HepG2 (cell line): ENCODE measurements around the gene EFCAB3. TPM values are rescaled to one million over a fixed set of nuclear protein-coding genes. Genes with fewer than 3 reads are reported as not detected.
"Not testable (repeated sequence)": the region's sequence is repeated elsewhere in the genome, so short reads cannot be mapped to it uniquely, and the experiment has no call there.

Experiments used
- CREM ChIP-seq, 2 experiments: sonication (generic) in 1 of 2; formaldehyde crosslinking in 1 of 2; IDR thresholded peaks; 2 replicates each; pipeline versions ENCODE4 v1.4.0 to v1.6.1; 2016 to 2020; ENCODE audit warnings: antibody characterized with exemption in 1 of 2, mild to moderate bottlenecking in 1 of 2, missing genetic modification reagents in 1 of 2
- LCORL ChIP-seq, 2 experiments: fragments of 450-650 bp in 1 of 2; sonication (generic) in 1 of 2; formaldehyde crosslinking in 1 of 2; IDR thresholded peaks; 2 replicates each; pipeline versions ENCODE4 v1.5.0 to v1.6.1; 2017 to 2020; ENCODE audit warnings: antibody characterized with exemption in 1 of 2, missing genetic modification reagents in 1 of 2
- PHF8 ChIP-seq: sonication (generic); formaldehyde crosslinking; IDR thresholded peaks from 2 replicates; pipeline ENCODE4 v1.5.0; 2020; ENCODE audit warnings: missing genetic modification reagents
- ZMAT3 ChIP-seq: sonication (generic); formaldehyde crosslinking; conservative IDR thresholded peaks from 2 replicates; pipeline ENCODE4 v1.7.0; 2021; ENCODE audit warnings: missing genetic modification reagents
- ZNF230 ChIP-seq: sonication (generic); formaldehyde crosslinking; IDR thresholded peaks from 2 replicates; pipeline ENCODE4 v1.4.0; 2020; ENCODE audit warnings: mild to moderate bottlenecking, missing genetic modification reagents
- ZNF687 ChIP-seq: sonication (generic); formaldehyde crosslinking; IDR thresholded peaks from 2 replicates; pipeline ENCODE4 v1.5.1; 2020; ENCODE audit warnings: mild to moderate bottlenecking, missing genetic modification reagents, moderate library complexity
- ZNF883 ChIP-seq: sonication (generic); formaldehyde crosslinking; IDR thresholded peaks from 2 replicates; pipeline ENCODE4 v1.5.1; 2020; ENCODE audit warnings: mild to moderate bottlenecking, missing genetic modification reagents; ENCODE audit errors: not compliant biosample characterization
- ZSCAN20 ChIP-seq: sonication (generic); formaldehyde crosslinking; IDR thresholded peaks from 2 replicates; pipeline ENCODE4 v1.4.0; 2020; ENCODE audit warnings: missing genetic modification reagents, mild to moderate bottlenecking, borderline replicate concordance
- ZZZ3 ChIP-seq: sonication (generic); formaldehyde crosslinking; IDR thresholded peaks from 2 replicates; pipeline ENCODE4 v1.4.0; 2020; ENCODE audit warnings: missing genetic modification reagents, mild to moderate bottlenecking, borderline replicate concordance
- polyA plus RNA-seq, 8 experiments: library from polyadenylated mRNA; depleted of rRNA in 3 of 8; stranded (reverse) in 7 of 8; unstranded in 1 of 8; fragments of >200 nt; fragmentation: Illumina TruSeq in 4 of 8; extraction: Trizol in 4 of 8; gene quantifications; 2 replicates each; pipeline versions ENCODE4 v1.2.1 to v1.2.3, GENCODE V29; 2011 to 2016; ENCODE audit warnings: low read depth in 4 of 8, missing spikeins in 1 of 8, mixed read lengths in 1 of 8; ENCODE audit not compliant: insufficient read depth in 1 of 8
- total RNA-seq, 5 experiments: library from RNA; depleted of rRNA; stranded (reverse); fragments of >200 nt; fragmentation: Illumina TruSeq; extraction: Trizol; gene quantifications; 2 replicates each; pipeline ENCODE4 v1.2.3, GENCODE V29; 2016; ENCODE audit warnings: low read depth in 1 of 5
- TF ChIP-seq, protein P1 (sequence below), 2 experiments: sonication (generic) in 1 of 2; formaldehyde crosslinking in 1 of 2; IDR thresholded peaks; 2 replicates each; pipeline versions ENCODE4 v1.4.0 to v1.6.1; 2016 to 2020; ENCODE audit warnings: borderline replicate concordance in 1 of 2, low read depth in 1 of 2, mild to moderate bottlenecking in 1 of 2, missing genetic modification reagents in 1 of 2
- TF ChIP-seq, protein P2 (sequence below): sonication (generic); formaldehyde crosslinking; IDR thresholded peaks from 2 replicates; pipeline ENCODE4 v1.4.0; 2020; ENCODE audit warnings: missing genetic modification reagents
- TF ChIP-seq, protein P3 (sequence below): sonication (generic); formaldehyde crosslinking; IDR thresholded peaks from 2 replicates; pipeline ENCODE4 v1.5.1; 2020; ENCODE audit warnings: missing genetic modification reagents, mild to moderate bottlenecking, borderline replicate concordance

EFCAB3 gene
- total and polyA plus RNA-seq, 2 of the 13 experiments (the other 11 are each of a cell fraction or from before 2014, with no cell fraction given): not detected

GRCh38 chr17:62423647-62424461 lies 43.5 kb downstream of the EFCAB3 start, which contains the start of gene METTL2A (continued):
- TF ChIP-seq CREM (IDR thresholded peaks at IDR 0.05): peak; percentile 77
- TF ChIP-seq CREM (CRISPR knock-in tag; IDR thresholded peaks at IDR 0.05): not testable (repeated sequence)
- 0 out of 2 replicates have a peak, but pooled peaks have one; percentile 2 for TF ChIP-seq ZSCAN20 (CRISPR knock-in tag)
- TF ChIP-seq ZNF883 (CRISPR knock-in tag): peak; percentile 82
- TF ChIP-seq, protein P1, sequence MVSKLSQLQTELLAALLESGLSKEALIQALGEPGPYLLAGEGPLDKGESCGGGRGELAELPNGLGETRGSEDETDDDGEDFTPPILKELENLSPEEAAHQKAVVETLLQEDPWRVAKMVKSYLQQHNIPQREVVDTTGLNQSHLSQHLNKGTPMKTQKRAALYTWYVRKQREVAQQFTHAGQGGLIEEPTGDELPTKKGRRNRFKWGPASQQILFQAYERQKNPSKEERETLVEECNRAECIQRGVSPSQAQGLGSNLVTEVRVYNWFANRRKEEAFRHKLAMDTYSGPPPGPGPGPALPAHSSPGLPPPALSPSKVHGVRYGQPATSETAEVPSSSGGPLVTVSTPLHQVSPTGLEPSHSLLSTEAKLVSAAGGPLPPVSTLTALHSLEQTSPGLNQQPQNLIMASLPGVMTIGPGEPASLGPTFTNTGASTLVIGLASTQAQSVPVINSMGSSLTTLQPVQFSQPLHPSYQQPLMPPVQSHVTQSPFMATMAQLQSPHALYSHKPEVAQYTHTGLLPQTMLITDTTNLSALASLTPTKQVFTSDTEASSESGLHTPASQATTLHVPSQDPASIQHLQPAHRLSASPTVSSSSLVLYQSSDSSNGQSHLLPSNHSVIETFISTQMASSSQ (IDR thresholded peaks at IDR 0.05; ENCODE audit: low read depth): 0 out of 2 replicates have a peak, but pooled peaks have one; percentile 15
- TF ChIP-seq, protein P1 (CRISPR knock-in tag; IDR thresholded peaks at IDR 0.05; ENCODE audit: borderline replicate concordance): peak; percentile 53; the same call in 1 of the 2 replicates
- TF ChIP-seq PHF8: peak; percentile 95
- TF ChIP-seq ZZZ3 (CRISPR knock-in tag): peak; percentile 77
- peak; percentile 82 for TF ChIP-seq LCORL (IDR thresholded peaks at IDR 0.05)
- peak; percentile 58; the same call in 1 of the 2 replicates for TF ChIP-seq LCORL (CRISPR knock-in tag; IDR thresholded peaks at IDR 0.05)
- TF ChIP-seq, protein P2, sequence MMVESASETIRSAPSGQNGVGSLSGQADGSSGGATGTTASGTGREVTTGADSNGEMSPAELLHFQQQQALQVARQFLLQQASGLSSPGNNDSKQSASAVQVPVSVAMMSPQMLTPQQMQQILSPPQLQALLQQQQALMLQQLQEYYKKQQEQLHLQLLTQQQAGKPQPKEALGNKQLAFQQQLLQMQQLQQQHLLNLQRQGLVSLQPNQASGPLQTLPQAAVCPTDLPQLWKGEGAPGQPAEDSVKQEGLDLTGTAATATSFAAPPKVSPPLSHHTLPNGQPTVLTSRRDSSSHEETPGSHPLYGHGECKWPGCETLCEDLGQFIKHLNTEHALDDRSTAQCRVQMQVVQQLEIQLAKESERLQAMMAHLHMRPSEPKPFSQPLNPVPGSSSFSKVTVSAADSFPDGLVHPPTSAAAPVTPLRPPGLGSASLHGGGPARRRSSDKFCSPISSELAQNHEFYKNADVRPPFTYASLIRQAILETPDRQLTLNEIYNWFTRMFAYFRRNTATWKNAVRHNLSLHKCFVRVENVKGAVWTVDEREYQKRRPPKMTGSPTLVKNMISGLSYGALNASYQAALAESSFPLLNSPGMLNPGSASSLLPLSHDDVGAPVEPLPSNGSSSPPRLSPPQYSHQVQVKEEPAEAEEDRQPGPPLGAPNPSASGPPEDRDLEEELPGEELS (CRISPR knock-in tag): peak; percentile 65
- peak; percentile 93; the same call in 1 of the 2 replicates for TF ChIP-seq ZNF230 (CRISPR knock-in tag)
- 0 out of 2 replicates have a peak, but pooled peaks have one; percentile 73 for TF ChIP-seq ZMAT3
- peak; percentile 95 for TF ChIP-seq ZNF687 (CRISPR knock-in tag)
- TF ChIP-seq, protein P3, sequence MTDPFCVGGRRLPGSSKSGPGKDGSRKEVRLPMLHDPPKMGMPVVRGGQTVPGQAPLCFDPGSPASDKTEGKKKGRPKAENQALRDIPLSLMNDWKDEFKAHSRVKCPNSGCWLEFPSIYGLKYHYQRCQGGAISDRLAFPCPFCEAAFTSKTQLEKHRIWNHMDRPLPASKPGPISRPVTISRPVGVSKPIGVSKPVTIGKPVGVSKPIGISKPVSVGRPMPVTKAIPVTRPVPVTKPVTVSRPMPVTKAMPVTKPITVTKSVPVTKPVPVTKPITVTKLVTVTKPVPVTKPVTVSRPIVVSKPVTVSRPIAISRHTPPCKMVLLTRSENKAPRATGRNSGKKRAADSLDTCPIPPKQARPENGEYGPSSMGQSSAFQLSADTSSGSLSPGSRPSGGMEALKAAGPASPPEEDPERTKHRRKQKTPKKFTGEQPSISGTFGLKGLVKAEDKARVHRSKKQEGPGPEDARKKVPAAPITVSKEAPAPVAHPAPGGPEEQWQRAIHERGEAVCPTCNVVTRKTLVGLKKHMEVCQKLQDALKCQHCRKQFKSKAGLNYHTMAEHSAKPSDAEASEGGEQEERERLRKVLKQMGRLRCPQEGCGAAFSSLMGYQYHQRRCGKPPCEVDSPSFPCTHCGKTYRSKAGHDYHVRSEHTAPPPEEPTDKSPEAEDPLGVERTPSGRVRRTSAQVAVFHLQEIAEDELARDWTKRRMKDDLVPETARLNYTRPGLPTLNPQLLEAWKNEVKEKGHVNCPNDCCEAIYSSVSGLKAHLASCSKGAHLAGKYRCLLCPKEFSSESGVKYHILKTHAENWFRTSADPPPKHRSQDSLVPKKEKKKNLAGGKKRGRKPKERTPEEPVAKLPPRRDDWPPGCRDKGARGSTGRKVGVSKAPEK (CRISPR knock-in tag): peak; percentile 76; the same call in 1 of the 2 replicates
